C4-2B (cell line): ENCODE measurements around the gene CENPM.

ENCODE experiments used
- H3K27ac ChIP-seq: fragments of 450-650 bp; 2 replicates; pipeline ENCODE4 v1.5.1; 2017
- ZFX ChIP-seq: fragments of 450-650 bp; IDR thresholded peaks from 2 replicates; pipeline ENCODE4 v1.6.1; 2017
- TF ChIP-seq, protein P1 (sequence below): fragments of 450-650 bp; conservative IDR thresholded peaks from 2 replicates; pipeline ENCODE4 v1.5.1; 2017; ENCODE audit warnings: mild to moderate bottlenecking

CENPM gene

DNA sequence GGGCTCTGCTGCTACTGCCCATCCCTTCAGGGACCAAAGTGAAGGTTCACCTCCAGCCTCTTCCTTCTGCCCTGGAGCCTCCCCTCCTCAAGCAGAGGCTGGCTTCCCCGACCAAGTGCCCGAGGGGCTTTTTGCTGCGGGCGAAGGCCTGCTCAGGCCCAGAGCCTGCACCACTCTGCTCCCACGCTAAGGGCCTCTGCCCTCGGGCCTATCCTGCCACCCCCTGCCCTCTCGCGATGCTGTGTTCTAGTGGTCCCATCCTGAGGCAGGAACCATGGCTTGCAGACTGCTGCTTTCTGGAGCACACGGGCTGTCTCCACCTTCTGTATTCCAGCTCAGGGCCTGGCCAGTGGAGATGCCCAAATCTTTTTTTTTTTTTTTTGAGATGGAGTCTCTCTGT, 11.4 kb downstream of the CENPM start:
- TF ChIP-seq, protein P1, sequence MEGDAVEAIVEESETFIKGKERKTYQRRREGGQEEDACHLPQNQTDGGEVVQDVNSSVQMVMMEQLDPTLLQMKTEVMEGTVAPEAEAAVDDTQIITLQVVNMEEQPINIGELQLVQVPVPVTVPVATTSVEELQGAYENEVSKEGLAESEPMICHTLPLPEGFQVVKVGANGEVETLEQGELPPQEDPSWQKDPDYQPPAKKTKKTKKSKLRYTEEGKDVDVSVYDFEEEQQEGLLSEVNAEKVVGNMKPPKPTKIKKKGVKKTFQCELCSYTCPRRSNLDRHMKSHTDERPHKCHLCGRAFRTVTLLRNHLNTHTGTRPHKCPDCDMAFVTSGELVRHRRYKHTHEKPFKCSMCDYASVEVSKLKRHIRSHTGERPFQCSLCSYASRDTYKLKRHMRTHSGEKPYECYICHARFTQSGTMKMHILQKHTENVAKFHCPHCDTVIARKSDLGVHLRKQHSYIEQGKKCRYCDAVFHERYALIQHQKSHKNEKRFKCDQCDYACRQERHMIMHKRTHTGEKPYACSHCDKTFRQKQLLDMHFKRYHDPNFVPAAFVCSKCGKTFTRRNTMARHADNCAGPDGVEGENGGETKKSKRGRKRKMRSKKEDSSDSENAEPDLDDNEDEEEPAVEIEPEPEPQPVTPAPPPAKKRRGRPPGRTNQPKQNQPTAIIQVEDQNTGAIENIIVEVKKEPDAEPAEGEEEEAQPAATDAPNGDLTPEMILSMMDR: no peak
- TF ChIP-seq ZFX: no peak
- H3K27ac ChIP-seq: no peak overlapping the region

- no peak overlapping the region for H3K27ac ChIP-seq
- no peak for TF ChIP-seq ZFX
- TF ChIP-seq, protein P1: no peak
These were observed 12.0 kb downstream of the CENPM start for GRCh38 chr22:41935015-41935351.

DNA sequence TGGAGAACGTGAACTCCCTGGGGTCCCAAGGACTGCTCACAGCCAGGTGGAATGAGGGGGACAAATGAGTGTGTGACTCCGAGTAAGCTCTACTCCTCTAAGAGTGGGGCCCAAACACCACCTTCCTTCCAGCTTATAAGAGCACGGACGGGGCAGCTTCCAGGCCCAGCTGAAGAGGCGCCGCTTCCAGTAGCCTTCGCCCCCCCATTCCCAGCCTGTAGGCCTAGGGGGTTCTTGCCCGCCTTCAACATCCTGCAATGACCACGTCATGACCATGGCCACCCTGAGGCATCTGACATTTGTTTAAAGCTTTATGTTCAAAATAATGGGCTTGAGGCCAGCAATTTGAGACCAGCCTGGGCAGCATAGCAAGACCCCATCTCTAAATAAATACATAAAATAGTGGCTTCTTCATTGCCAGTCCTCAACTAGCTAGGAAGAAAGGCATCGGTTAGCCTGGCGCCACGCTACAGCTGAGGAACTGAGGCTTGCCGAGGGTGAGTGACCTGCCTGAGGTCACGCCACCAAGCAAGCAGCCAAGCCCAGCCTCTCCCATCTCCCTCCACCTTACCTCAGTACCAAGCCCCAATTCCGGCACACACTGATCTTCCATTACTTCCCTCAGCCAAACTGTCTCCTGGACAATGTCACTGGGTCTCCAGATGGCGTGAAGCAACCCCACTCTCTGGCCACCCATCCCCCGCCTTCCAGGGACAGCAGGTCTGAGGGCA, 12.5 kb downstream of the CENPM start:
- TF ChIP-seq, protein P1: no peak
- TF ChIP-seq ZFX: no peak
- no peak overlapping the region for H3K27ac ChIP-seq

DNA sequence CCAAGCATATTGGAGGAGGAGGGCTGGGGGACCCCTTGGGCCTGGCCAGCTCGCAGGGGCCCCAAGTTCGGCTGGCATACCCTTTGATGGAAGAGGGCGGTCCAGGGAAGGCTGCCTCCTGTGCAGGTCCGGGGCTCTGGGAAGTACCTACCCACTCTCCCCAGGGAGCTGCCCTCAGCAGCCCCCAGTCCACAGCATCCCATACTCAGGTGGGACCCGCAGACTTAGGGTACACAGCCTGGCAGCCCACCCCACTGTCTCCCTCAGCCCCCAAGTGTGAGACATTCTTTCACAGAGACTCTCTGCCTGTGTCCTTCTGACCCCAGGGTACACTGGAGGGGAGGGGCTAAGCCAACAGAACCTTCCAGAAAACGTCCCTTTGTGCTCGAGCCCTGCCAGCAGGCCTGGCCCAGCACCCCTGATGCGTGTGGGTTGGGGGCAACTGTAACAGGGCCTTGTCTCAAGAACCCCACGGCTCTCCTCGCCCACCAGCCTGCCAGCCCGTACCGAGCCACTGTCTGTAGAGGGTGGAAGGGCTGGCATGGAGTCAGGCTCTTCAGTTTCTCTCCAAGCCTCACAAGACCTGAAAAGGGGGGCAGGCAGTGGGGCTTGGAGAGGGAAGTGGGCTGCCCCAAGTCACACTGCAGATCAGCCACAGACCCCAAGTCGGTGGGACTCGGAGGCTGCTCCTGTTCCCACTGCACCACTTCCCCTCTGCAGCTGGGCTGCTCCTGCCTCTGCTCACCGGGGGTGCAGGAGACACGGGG, 13.4 kb downstream of the CENPM start:
- H3K27ac ChIP-seq: no peak overlapping the region
- TF ChIP-seq, protein P1: no peak
- TF ChIP-seq ZFX: no peak

DNA sequence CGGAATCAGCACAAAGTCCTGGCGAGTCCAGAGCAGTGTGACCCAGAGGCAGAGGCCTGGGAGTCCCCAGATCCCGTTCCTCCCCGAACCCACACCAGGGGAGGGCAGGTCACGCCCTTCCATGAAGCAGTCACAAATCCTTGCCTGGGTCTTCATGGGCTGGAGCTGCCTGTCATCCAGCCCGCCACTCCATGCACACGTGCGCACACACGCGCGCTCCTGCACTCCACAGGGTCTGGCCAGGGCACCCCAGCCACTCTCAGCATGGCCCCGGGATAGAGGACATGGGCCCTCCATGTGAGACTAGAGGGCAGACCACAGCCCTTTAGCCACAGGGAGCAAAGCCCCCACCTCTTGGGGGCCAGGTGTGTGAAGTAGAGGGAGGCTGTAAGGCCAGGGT, 14.6 kb downstream of the CENPM start:
- no peak overlapping the region for H3K27ac ChIP-seq
- no peak for TF ChIP-seq ZFX
- TF ChIP-seq, protein P1: no peak

- H3K27ac ChIP-seq: no peak overlapping the region
- TF ChIP-seq, protein P1: no peak
- TF ChIP-seq ZFX: no peak
These were observed 15.2 kb downstream of the CENPM start for GRCh38 chr22:41931701-41932269.

- H3K27ac ChIP-seq: no peak overlapping the region
- no peak for TF ChIP-seq ZFX
- TF ChIP-seq, protein P1: no peak
These were observed 17.5 kb downstream of the CENPM start for GRCh38 chr22:41929418-41929810.
